GM12872 (cell line): ENCODE data around the gene LYRM9.

Experiments
- TF ChIP-seq, protein P1 (sequence below): IDR thresholded peaks from 3 replicates; pipeline ENCODE4 v1.5.1; 2011; ENCODE audit warnings: low read depth, mild to moderate bottlenecking, low read length, moderate library complexity; ENCODE audit not compliant: insufficient read depth

The LYRM9 gene

DNA sequence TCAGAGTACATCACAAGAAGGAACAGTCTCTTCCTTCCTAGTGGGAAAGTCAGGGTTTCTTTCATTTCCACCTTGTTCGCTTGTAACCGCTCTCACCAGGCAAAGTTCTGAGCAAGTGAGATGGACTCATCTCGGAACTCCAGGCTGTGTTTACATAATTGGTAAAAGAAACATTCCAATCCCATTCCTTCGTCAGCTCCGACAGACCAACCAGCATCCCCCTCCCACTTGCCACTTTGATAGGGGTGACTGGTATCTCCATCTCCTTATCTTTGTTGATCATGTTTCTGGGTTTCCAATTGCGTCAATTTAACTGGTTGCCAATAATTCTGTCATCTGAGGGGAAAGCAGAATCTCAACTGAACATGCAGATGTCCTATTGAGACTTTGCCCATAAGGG, 36.8 kb upstream of the LYRM9 start:
- TF ChIP-seq, protein P1, sequence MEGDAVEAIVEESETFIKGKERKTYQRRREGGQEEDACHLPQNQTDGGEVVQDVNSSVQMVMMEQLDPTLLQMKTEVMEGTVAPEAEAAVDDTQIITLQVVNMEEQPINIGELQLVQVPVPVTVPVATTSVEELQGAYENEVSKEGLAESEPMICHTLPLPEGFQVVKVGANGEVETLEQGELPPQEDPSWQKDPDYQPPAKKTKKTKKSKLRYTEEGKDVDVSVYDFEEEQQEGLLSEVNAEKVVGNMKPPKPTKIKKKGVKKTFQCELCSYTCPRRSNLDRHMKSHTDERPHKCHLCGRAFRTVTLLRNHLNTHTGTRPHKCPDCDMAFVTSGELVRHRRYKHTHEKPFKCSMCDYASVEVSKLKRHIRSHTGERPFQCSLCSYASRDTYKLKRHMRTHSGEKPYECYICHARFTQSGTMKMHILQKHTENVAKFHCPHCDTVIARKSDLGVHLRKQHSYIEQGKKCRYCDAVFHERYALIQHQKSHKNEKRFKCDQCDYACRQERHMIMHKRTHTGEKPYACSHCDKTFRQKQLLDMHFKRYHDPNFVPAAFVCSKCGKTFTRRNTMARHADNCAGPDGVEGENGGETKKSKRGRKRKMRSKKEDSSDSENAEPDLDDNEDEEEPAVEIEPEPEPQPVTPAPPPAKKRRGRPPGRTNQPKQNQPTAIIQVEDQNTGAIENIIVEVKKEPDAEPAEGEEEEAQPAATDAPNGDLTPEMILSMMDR: no peak

DNA sequence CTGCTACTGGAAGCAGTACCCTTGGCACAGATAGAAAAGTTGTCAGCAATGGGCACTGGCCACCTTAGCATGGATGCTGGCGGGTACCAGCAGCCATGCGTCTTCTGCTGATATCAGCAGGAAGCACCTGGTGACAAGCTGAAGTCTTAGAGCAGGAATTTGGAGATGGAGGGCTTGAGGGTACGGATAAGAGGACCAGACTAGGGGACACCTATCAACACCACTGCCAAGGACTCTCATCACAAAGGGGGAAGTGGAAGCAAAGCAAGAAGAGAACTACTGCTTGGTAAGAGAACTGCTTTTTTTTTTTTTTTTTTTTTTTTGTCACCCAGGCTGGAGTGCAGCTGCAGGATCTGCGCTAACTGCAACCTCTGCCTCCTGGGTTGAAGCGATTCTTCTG, 35.4 kb upstream of the LYRM9 start:
- TF ChIP-seq, protein P1: no peak

DNA sequence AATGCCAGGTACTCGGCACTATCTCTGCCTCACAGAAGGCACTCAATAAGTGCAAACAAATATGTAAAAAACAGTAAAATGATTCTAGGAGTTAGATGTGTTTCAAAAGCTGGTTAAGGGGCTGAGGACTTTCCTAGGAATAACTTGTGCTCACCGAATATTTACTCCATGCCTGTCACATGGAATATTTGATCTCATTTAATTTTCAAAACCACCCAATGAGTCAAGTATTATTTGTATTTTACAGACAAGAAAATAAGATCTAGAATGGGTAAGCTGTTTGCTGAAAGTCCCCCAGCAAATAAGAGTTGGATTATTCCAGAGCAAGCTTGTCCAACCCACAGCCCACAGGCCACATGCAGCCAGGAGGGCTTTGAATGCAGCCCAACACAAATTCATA, 34.6 kb upstream of the LYRM9 start:
- TF ChIP-seq, protein P1: no peak

DNA sequence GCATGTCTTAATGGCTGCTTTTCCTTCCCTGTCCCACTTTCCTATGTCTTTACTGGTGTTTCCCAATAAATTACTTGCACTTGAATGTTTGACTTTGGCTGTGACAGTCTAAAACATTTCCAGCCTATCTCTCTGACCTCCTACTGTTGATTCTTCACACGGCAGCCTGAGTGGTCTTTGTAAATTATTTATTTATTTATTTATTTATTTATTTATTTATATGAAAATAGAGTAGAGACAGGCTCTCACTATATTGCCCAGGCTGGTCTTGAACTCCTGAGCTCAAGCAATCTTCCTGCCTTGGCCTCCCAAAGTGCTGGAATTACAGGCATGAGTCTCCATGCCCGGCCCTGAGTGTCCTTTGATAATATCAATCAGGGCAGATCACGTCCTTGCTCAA, 28.4 kb upstream of the LYRM9 start:
- TF ChIP-seq, protein P1: no peak

DNA sequence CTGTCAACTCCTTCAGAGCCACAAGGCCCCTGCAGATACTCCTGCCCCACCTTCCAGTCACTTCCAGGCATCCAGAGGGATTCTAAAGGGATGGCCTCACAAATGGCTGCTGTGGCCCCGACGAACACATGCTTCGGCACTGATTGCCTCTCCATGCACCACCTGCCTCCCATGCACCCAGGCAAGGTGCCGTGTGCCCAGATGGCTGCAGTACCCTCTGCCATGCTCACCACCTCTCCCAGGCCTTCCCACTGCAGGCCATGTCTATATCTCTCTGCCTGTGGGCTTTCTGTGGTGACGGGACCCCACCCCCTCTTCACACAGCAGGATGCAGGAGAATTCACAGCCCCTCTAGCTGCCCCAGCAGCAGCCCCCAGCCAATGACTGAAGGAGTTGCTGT, 27.9 kb upstream of the LYRM9 start:
- TF ChIP-seq, protein P1: no peak

DNA sequence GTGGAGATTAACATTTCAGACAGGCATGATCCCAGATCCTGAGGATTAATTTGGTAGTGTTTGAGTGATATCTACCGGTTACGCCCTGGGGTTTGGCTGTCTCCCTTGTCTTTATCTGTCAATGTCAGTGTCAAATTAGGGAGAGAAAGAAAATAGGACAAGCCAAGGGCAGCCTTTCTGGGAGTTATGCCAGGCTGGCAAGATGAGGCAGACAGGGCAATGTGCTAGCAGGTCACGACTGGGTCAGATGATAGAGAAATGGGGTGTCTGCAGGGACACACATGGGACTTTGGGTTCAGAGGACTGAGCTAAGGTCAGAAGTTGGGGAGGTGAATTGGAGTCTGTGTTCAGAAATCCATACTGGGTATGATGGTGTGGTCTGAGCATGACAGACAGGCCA, 27.4 kb upstream of the LYRM9 start:
- TF ChIP-seq, protein P1: no peak

DNA sequence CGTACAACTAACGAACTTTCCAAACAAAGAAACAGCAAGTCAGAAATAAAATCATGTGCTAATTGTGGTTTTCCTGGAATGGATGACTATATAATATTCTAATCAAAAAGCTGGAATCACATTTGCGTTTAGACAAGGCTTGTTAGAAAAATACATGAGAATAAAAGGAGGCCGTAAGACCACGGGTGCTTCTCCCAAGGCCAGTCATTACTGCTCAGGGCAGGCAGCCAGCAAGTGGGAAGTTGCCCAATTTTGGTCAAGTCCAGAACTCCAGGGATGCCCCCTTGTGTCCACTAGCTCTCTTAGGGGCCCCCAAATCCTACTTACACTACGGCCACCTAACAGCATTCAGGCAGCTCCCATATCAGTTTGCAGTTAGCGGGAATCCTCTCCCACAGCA, 25.9 kb upstream of the LYRM9 start:
- TF ChIP-seq, protein P1: no peak

DNA sequence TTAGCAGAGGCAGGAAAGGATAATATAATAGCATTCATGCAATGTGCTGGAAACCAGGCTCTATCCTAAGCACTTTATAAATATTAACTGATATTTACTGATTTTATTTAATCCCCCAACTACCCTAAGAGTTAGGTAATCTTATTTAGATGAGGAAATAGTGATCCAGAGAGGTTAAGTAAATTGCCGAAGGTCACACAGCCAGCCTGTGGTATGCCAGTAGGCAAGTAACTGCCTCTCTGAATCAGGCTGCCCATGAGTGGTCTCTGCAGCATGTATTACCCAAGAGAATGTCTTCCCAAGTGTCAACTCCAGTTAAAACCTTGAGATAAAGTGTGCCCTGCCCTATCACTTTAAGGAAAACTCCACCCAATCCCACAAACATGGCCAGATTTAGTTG, 25.3 kb upstream of the LYRM9 start:
- TF ChIP-seq, protein P1: no peak
